GM19463 (cell line): ENCODE results near the gene MYBPH.

Source experiments
- ATAC-seq: cut with Tn5 transposase; IDR thresholded peaks from one replicate; pipeline ENCODE4 v1.9.1; 2021; ENCODE audit warnings: mild to moderate bottlenecking, moderate library complexity; ENCODE audit not compliant: unreplicated experiment

MYBPH gene

DNA sequence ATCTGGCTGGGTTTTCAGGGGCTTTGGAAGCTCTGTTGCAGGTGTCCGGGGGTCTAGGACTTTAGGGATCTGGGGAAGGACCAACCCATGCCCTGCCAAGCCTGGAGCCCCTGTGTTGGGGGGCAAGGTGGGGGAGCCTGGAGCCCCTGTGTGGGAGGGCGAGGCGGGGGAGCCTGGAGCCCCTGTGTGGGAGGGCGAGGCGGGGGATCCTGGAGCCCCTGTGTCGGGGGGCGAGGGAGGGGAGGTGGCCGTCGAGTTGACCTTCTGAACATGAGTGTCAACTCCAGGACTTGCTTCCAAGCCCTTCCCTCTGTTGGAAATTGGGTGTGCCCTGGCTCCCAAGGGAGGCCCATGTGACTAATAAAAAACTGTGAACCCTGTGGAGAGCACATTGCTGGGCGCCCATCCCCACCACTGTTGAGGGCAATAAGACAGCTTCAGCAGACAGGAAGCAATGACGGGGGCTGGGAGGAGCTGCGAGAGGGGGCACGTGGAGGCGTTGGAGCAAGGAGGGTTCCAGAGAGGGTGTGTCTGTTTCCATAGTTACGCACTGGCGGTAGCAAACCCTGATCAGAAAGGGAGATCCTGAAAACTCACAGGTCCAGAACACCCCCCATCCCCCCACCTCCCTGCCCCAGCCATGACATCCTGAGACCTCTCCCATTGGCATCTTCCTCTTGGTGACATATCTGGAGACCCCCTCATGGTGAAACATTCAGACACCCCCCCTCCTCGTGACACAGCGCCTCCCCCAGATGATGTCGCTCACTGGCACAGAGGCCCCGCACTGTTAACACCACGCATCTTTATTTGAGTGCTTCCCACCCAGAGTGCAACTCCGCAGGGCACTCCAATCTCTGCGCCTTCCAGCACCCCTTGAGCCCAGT, 8.4 kb downstream of the MYBPH start:
- no peak for ATAC-seq

GRCh38 chr1:203166192-203166940, 9.3 kb downstream of the MYBPH start:
- no peak for ATAC-seq

DNA sequence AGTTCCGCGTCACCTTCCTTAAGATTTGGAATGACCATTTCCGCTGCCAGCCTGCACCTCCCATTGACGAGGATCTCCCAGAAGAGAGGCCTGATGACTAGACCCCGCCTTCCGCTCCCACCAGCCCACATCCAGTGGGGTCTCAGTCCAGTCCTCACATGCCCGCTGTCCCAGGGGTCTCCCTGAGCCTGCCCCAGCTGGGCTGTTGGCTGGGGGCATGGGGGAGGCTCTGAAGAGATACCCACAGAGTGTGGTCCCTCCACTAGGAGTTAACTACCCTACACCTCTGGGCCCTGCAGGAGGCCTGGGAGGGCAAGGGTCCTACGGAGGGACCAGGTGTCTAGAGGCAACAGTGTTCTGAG, 9.8 kb downstream of the MYBPH start:
- ATAC-seq, result no peak

DNA sequence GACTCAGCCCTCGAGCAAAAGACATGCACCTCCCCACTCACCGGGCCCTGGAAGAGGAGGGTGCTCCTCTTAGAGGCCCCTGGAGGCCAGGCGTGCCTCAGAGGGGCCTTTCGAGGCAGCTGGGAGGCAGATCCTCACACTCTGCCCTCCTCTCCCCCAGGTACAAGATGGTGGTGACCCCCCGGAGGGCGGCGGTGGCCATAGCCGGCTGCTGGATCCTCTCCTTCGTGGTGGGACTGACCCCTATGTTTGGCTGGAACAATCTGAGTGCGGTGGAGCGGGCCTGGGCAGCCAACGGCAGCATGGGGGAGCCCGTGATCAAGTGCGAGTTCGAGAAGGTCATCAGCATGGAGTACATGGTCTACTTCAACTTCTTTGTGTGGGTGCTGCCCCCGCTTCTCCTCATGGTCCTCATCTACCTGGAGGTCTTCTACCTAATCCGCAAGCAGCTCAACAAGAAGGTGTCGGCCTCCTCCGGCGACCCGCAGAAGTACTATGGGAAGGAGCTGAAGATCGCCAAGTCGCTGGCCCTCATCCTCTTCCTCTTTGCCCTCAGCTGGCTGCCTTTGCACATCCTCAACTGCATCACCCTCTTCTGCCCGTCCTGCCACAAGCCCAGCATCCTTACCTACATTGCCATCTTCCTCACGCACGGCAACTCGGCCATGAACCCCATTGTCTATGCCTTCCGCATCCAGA, 10.4 kb downstream of the MYBPH start:
- ATAC-seq, result no peak

DNA sequence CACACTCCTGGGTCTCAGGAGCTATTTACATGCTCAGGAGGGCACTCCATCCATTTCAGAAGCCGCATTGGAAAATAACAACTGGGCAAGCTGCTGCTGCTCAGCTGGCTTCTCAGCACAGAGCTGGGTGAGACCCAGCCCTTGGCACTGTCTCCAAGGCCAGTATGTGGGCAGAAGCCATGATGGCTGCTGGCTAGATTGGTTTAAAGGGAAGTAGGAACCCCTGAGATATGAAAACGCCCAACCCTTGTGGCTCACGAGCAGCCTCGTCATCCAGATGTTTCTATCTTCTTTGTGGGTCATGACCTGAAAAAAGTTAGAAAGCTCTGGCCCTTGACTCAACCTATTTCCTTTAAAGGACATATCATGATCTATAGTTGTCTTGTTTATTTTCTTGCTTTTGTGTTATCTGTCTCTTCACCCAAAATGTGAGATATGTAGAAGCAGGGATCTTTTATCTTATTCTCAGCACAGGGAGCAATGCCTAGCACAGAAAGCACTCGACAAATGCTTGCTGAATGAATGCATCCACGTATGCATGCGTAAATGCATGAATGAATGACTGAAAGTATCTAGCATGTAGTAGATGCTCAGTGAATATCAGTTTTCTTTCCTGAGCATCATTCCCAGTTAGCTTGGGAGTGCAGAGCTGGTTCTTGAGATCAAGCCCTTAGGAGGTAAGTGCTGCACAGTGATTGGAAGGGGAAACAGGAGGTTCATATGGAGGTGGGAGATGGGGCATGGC, 11.6 kb downstream of the MYBPH start:
- ATAC-seq, result no peak

DNA sequence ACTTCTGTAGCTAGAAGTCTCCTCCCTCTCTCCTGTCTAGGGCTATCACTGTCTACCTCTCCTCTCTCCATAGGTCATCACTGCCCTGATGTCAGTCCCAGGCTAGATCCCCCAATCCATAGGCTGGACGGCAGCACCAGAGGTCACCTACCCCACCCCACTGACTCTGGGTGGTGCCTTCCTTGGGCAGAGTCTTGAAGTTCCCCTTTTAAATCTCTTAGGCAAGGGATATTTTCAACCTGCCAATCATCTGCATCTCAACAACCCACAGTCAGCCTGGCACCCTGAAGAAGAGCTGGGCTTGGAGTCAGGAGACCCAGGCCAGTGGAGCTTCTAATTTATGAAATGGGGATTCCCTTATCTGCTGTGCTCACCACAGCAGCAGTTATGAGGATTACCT, 13.2 kb downstream of the MYBPH start:
- no peak for ATAC-seq

- ATAC-seq, result no peak
These were observed 13.9 kb downstream of the MYBPH start for GRCh38 chr1:203161703-203162102.

DNA sequence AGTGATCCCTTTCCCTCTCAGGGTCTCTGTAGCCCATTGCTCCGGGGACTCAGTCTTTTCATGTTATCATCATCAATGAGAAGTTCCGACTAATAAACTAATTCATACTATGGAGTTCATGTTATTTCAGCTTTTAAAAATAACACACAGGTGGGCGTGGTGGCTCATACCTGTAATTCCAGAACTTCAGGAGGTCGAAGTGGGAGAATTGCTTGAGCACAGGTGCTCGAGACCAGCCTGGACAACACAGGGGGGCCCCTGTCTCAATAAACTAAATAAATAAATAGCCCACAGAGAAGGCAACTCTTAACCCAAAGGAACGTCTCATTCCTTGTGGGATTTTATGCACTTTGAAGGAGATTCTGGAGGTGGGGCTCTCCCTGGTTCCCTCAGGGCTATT, 14.5 kb downstream of the MYBPH start:
- no peak for ATAC-seq

- ATAC-seq, result no peak
These were observed 15.8 kb downstream of the MYBPH start for GRCh38 chr1:203159844-203160243.

- no peak for ATAC-seq
These were observed 16.5 kb downstream of the MYBPH start for GRCh38 chr1:203158960-203159665.

- no peak for ATAC-seq
These were observed 17.2 kb downstream of the MYBPH start for GRCh38 chr1:203158423-203158822.

DNA sequence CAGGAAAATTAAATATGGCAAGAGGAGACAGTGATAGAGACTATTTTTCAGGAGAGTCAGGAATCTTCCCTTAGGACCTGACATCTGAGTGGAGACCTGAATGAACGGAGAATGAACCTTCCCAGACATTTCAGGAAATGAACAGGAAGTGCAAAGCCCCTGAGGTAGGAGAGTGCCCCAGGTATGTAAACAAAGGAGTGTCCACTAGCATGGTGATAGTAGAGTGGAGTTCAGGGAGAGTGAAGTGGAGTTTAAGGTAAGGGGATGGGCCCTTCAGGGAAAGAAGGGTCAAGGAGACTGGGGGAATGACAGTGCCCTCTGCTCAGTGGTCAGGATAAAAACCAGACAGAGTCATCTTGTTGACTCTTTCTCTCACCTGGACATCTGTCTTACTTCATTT, 19.3 kb downstream of the MYBPH start:
- no peak for ATAC-seq

GRCh38 chr1:203153989-203154821, 21.4 kb downstream of the MYBPH start:
- no peak for ATAC-seq

DNA sequence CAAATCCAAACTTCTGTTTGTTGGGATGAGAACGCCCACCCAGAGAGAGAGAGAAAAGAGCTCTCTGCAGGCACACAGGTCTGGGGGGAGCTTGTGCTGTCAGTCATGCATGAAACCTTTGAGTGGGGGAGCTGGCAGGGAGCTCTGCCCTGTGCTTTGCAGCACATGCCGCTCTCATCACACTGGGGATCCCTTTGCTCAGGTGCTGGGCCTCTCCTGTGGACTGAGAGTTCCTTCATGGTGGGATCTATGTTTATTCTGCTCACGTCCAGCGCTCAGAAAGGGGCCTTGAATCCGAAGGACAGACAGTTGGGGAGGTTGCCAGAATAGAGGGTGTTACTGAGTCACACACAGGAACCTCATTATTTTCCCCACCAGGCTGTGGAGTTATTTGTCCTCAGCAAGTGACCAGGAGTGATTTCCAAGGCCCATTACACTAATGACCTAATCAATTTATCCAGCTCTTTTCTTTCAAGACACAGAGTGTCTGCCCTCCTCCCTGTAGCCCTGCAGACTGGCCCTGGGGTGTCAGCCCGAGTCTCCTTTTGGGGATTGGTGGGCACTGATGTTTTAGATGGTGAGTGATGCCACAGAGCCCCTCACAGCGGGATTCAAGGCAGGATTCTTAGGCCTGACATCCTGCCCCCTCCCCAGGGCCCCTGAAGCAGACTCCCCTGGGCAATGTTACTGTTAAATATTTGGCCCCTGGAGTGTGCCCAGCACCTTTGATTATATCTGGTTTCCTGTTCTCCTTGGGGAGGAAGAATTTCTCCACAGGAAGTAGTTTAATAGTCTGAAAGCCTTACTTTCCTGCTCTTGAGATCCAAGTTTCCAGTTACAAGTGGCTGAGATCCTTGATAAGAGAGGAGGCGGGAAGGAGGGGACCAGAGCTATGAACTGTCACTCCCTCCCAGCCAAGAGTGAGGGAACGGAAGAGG, 22.3 kb downstream of the MYBPH start:
- ATAC-seq, result no peak

DNA sequence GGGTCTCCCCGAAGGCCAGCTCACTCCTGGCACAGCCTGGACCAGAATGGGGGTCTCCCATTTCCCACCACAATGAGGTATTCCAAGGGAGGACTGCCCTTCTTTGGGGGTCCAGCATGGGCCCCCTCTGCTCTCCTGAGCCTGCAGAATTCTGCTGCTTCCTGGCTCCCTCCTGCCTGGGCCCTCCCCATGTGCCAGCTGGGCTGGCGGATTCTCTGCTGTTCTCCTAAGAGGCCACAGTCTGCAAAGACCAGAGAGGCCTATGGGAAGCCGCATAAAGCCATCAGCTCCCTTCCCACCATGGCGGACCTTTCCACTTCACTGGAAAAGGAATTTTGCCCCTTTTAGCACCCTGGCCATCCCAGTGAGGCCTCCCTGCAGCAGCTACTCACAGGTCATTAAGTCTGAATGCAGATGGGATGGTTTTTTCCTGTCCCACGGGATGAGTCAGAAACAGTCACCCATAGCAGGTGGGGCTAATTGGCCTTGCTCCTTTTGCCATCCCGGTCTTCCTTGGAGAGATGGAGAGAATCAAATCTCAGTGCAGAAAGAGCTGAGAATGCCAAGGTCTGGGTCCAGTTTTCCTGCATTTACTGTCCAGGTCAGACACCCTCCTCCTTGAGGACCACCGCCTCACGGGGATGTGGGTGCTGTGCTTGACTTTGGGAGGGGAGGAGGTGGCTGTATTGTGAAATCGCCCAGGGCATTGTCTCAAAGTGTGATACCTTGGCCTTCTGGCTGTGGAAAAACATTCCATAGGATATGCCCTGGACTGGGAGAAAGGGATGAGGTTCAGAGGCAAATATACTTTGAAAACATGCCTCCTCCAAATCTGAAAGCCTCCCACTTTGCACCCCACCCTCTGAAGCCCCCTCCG, 23.2 kb downstream of the MYBPH start:
- no peak for ATAC-seq

DNA sequence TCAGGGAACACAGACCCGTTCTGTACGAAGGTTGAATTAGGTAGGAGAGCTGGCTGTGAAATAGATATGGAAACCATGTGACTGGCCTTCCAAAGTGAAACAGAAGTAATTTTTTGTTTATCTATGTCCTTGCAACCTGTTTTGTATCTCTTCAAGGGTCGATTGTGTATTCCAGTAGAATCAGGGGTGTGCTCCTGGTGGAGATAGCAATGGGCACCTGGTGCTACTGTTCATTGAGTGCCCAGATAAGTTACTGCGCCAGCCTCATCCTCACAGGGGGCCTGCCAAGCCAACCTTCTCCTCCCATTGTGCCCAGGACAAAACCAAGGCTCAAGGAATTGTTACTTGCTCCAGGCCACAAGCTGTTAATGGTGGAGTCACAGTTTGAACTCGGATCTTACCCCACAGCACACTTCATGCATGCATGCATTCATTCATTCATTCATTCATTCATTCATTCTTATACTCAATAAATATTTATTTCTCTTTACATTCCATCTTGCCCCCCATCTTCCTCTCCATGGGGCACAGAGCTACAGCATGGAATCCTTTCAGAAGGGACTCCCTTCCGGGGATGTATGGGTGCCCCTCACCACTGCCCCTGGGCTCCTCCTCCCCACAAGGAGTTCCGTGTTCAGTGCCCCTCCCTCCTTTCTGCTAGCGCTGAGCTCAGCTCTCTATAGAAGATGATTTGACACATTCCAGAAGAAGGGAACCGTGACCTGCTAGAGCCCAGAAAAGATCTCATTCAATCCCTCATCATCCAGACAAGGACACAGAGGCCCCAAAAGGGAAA, 24.1 kb downstream of the MYBPH start:
- ATAC-seq, result no peak
